GM12878 (cell line): ENCODE results near the gene PLIN3. TPM values are rescaled to one million over a fixed set of nuclear protein-coding genes. Genes with fewer than 3 reads are reported as not detected.

Source experiments
- BCL11A ChIP-seq: IDR thresholded peaks from 2 replicates; pipeline ENCODE4 v1.6.1; 2011; ENCODE audit warnings: low read depth, low read length
- BHLHE40 ChIP-seq, 2 experiments: fragments of 450-650 bp in 1 of 2; IDR thresholded peaks; 2 replicates each; pipeline ENCODE4 v1.6.1; 2011 to 2017; ENCODE audit warnings: low read depth in 2 of 2, borderline replicate concordance in 1 of 2, improper control_type of control experiment in 1 of 2, low read length in 1 of 2, mild to moderate bottlenecking in 1 of 2
- CREB1 ChIP-seq: IDR thresholded peaks from 2 replicates; pipeline ENCODE4 v1.6.1; 2012; ENCODE audit warnings: low read depth, mild to moderate bottlenecking, inconsistent platforms
- EGR1 ChIP-seq, 2 experiments: IDR thresholded peaks; 1 replicate in 1 of 2; 2 replicates in 1 of 2; pipeline ENCODE4 v1.6.1; 2011 to 2012; ENCODE audit warnings: low read depth in 2 of 2, low read length in 2 of 2, borderline replicate concordance in 1 of 2, mild to moderate bottlenecking in 1 of 2, moderate library complexity in 1 of 2
- GATAD2B ChIP-seq: fragments of 450-650 bp; conservative IDR thresholded peaks from 2 replicates; pipeline ENCODE4 v1.6.1; 2017; ENCODE audit warnings: low read depth, mild to moderate bottlenecking, moderate library complexity
- JUND ChIP-seq: IDR thresholded peaks from 2 replicates; pipeline ENCODE4 v1.6.1; 2012; ENCODE audit warnings: low read depth, mild to moderate bottlenecking, low read length, improper control_type of control experiment, moderate library complexity
- MEF2B ChIP-seq: fragments of 450-650 bp; IDR thresholded peaks from 2 replicates; pipeline ENCODE4 v1.6.1; 2018; ENCODE audit warnings: mild to moderate bottlenecking, moderate library complexity; ENCODE audit not compliant: partially characterized antibody, poor library complexity, severe bottlenecking
- NFYB ChIP-seq: IDR thresholded peaks from 2 replicates; pipeline ENCODE4 v1.6.1; 2011; ENCODE audit warnings: low read depth, mild to moderate bottlenecking, low read length, improper control_type of control experiment, moderate library complexity; ENCODE audit not compliant: insufficient read depth
- POLR2A ChIP-seq: IDR thresholded peaks from 2 replicates; pipeline ENCODE4 v1.6.1; 2011; ENCODE audit warnings: low read depth, mild to moderate bottlenecking, low read length
- POU2F2 ChIP-seq: IDR thresholded peaks from 3 replicates; pipeline ENCODE4 v1.6.1; 2011; ENCODE audit warnings: low read depth, mild to moderate bottlenecking, low read length, borderline replicate concordance
- SP1 ChIP-seq: IDR thresholded peaks from one replicate; pipeline ENCODE4 v1.6.1; 2011; ENCODE audit warnings: low read depth, low read length
- SRF ChIP-seq, 2 experiments: IDR thresholded peaks; 2 replicates each; pipeline ENCODE4 v1.6.1; 2011; ENCODE audit warnings: low read depth in 2 of 2, low read length in 2 of 2, mild to moderate bottlenecking in 1 of 2, moderate library complexity in 1 of 2
- ZNF274 ChIP-seq: IDR thresholded peaks from one replicate; pipeline ENCODE4 v1.8.0; 2011; ENCODE audit not compliant: insufficient read length, insufficient read depth
- polyA plus RNA-seq, 11 experiments: library from polyadenylated mRNA; depleted of rRNA in 4 of 11; unstranded in 6 of 11; stranded (reverse) in 5 of 11; fragments of >200 nt; fragmentation: Nextera tagmentation in 4 of 11; fragmentation: Illumina TruSeq in 1 of 11; extraction: Ambion mirVana in 4 of 11; extraction: Trizol in 1 of 11; gene quantifications; 1 replicate in 1 of 11; 2 replicates in 10 of 11; pipeline versions ENCODE4 v1.2.1 to v1.2.3, GENCODE V29; 2011 to 2016; ENCODE audit warnings: inconsistent platforms in 2 of 11, missing spikeins in 2 of 11, low read depth in 1 of 11
- total RNA-seq, 4 experiments: library from RNA; depleted of rRNA in 3 of 4; stranded (reverse); fragments of >200 nt in 3 of 4; fragmentation: Illumina TruSeq in 1 of 4; extraction: Trizol in 1 of 4; gene quantifications; 2 replicates each; pipeline versions ENCODE4 v1.2.1 to v1.2.3, GENCODE V29; 2013 to 2021
- TF ChIP-seq, protein P1 (sequence below): IDR thresholded peaks from 2 replicates; pipeline ENCODE4 v1.6.1; 2011; ENCODE audit warnings: mild to moderate bottlenecking, low read depth, low read length, moderate library complexity; ENCODE audit not compliant: insufficient replicate concordance
- TF ChIP-seq, protein P2 (sequence below): fragments of 450-650 bp; IDR thresholded peaks from 2 replicates; pipeline ENCODE4 v1.6.1; 2017; ENCODE audit warnings: mild to moderate bottlenecking, moderate library complexity
- TF ChIP-seq, protein P3 (sequence below): IDR thresholded peaks from 2 replicates; pipeline ENCODE4 v1.6.1; 2012; ENCODE audit warnings: improper control_type of control experiment, low read depth, low read length; ENCODE audit not compliant: insufficient replicate concordance
- TF ChIP-seq, protein P4 (sequence below): fragments of 450-650 bp; IDR thresholded peaks from 2 replicates; pipeline ENCODE4 v1.6.1; 2017; ENCODE audit warnings: borderline replicate concordance

Gene PLIN3
- total and polyA plus RNA-seq, 10 of the 15 experiments (the other 5 are each of a cell fraction or from before 2014, with no cell fraction given): 7.7 to 71.4 (median 66.8) TPM

DNA sequence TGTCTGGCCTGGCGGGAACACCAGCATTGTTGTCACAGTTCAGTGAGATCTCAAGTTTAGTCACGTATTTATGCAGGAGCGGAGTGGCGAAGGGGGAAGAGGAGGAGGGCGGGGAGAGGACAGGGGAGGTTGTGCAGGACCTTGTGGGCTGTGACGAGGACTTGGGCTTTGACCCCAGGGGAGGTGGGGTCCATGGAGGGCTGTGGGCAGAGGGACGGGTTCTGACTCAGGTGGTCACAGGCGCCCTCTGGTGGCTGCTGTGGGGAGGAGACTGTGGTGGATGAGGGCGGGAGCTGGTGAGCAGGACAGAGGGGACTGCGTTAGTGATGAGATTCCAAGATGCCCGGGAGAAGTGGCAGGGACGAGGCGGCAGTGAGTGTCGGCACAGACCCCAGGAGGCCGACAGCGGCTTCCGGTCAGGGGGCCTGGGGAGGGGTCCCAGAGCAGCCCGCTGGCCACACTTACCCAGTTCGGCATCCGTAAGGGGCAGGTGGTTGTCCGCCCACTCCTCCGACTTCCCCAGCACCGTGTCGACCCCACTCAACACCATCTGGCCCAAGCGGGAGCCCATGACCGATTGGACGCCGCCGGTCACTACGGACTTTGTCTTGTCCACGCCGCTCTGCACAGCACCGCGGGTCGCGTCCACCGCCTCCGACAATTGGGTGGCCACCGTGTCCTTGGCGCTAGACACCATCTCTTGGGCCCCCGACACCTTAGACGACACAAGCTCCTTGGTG is 15.7 kb downstream of the PLIN3 start (continued):
- TF ChIP-seq, protein P1, sequence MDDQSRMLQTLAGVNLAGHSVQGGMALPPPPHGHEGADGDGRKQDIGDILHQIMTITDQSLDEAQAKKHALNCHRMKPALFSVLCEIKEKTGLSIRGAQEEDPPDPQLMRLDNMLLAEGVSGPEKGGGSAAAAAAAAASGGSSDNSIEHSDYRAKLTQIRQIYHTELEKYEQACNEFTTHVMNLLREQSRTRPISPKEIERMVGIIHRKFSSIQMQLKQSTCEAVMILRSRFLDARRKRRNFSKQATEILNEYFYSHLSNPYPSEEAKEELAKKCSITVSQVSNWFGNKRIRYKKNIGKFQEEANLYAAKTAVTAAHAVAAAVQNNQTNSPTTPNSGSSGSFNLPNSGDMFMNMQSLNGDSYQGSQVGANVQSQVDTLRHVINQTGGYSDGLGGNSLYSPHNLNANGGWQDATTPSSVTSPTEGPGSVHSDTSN: no peak
- TF ChIP-seq BCL11A (no peak), MEF2B (peak; percentile 54), NFYB (no peak), SP1 (peak; percentile 6), JUND (no peak), POLR2A (no peak; the same call in 1 of the 2 replicates), BHLHE40 (IDR thresholded peaks at IDR 0.05; ENCODE audit: borderline replicate concordance in 1 of 2, low read depth in 2 of 2, low read length in 1 of 2) (peak in 1 of 2 experiments; percentile 21; a peak in 1 of 4 replicates), EGR1 (IDR thresholded peaks at IDR 0.05; ENCODE audit: borderline replicate concordance in 1 of 2, low read depth in 2 of 2, low read length in 2 of 2) (no peak), GATAD2B (peak; percentile 56; the same call in 1 of the 2 replicates), POU2F2 (0 out of 3 replicates have a peak, but pooled peaks have one; percentile 4), CREB1 (peak; percentile 50), SRF (IDR thresholded peaks at IDR 0.05; ENCODE audit: low read depth in 2 of 2, low read length in 2 of 2) (no peak), ZNF274 (no peak)
- TF ChIP-seq, protein P2, sequence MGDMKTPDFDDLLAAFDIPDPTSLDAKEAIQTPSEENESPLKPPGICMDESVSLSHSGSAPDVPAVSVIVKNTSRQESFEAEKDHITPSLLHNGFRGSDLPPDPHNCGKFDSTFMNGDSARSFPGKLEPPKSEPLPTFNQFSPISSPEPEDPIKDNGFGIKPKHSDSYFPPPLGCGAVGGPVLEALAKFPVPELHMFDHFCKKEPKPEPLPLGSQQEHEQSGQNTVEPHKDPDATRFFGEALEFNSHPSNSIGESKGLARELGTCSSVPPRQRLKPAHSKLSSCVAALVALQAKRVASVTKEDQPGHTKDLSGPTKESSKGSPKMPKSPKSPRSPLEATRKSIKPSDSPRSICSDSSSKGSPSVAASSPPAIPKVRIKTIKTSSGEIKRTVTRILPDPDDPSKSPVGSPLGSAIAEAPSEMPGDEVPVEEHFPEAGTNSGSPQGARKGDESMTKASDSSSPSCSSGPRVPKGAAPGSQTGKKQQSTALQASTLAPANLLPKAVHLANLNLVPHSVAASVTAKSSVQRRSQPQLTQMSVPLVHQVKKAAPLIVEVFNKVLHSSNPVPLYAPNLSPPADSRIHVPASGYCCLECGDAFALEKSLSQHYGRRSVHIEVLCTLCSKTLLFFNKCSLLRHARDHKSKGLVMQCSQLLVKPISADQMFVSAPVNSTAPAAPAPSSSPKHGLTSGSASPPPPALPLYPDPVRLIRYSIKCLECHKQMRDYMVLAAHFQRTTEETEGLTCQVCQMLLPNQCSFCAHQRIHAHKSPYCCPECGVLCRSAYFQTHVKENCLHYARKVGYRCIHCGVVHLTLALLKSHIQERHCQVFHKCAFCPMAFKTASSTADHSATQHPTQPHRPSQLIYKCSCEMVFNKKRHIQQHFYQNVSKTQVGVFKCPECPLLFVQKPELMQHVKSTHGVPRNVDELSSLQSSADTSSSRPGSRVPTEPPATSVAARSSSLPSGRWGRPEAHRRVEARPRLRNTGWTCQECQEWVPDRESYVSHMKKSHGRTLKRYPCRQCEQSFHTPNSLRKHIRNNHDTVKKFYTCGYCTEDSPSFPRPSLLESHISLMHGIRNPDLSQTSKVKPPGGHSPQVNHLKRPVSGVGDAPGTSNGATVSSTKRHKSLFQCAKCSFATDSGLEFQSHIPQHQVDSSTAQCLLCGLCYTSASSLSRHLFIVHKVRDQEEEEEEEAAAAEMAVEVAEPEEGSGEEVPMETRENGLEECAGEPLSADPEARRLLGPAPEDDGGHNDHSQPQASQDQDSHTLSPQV: no peak
- TF ChIP-seq, protein P3, sequence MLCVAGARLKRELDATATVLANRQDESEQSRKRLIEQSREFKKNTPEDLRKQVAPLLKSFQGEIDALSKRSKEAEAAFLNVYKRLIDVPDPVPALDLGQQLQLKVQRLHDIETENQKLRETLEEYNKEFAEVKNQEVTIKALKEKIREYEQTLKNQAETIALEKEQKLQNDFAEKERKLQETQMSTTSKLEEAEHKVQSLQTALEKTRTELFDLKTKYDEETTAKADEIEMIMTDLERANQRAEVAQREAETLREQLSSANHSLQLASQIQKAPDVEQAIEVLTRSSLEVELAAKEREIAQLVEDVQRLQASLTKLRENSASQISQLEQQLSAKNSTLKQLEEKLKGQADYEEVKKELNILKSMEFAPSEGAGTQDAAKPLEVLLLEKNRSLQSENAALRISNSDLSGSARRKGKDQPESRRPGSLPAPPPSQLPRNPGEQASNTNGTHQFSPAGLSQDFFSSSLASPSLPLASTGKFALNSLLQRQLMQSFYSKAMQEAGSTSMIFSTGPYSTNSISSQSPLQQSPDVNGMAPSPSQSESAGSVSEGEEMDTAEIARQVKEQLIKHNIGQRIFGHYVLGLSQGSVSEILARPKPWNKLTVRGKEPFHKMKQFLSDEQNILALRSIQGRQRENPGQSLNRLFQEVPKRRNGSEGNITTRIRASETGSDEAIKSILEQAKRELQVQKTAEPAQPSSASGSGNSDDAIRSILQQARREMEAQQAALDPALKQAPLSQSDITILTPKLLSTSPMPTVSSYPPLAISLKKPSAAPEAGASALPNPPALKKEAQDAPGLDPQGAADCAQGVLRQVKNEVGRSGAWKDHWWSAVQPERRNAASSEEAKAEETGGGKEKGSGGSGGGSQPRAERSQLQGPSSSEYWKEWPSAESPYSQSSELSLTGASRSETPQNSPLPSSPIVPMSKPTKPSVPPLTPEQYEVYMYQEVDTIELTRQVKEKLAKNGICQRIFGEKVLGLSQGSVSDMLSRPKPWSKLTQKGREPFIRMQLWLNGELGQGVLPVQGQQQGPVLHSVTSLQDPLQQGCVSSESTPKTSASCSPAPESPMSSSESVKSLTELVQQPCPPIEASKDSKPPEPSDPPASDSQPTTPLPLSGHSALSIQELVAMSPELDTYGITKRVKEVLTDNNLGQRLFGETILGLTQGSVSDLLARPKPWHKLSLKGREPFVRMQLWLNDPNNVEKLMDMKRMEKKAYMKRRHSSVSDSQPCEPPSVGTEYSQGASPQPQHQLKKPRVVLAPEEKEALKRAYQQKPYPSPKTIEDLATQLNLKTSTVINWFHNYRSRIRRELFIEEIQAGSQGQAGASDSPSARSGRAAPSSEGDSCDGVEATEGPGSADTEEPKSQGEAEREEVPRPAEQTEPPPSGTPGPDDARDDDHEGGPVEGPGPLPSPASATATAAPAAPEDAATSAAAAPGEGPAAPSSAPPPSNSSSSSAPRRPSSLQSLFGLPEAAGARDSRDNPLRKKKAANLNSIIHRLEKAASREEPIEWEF: no peak
- TF ChIP-seq, protein P4, sequence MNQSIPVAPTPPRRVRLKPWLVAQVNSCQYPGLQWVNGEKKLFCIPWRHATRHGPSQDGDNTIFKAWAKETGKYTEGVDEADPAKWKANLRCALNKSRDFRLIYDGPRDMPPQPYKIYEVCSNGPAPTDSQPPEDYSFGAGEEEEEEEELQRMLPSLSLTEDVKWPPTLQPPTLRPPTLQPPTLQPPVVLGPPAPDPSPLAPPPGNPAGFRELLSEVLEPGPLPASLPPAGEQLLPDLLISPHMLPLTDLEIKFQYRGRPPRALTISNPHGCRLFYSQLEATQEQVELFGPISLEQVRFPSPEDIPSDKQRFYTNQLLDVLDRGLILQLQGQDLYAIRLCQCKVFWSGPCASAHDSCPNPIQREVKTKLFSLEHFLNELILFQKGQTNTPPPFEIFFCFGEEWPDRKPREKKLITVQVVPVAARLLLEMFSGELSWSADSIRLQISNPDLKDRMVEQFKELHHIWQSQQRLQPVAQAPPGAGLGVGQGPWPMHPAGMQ: no peak
